Measurements from ENCODE around the gene USP40. TPM values are rescaled to one million over a fixed set of nuclear protein-coding genes. Genes with fewer than 3 reads are reported as not detected.

Gene USP40
- total RNA-seq, 1 donor from 2014 or later: 47.6 TPM

GRCh38 chr2:233468047-233468740 is 98.4 kb downstream of the USP40 start:
- no peak for TF ChIP-seq CTCF (IDR thresholded peaks at IDR 0.05)
- no peak overlapping the region for H3K27ac ChIP-seq
- DNase-seq: peak; percentile 59
- no peak for ATAC-seq
- peaks cover 46% of the 10 kb centered on the region for H3K36me3 ChIP-seq
- intact Hi-C loops (cut with DNase I): no loop called here
- no peaks in the 10 kb centered on the region for H3K9me3 ChIP-seq
- H3K27me3 ChIP-seq: no peaks in the 10 kb centered on the region
- H3K4me3 ChIP-seq: no peak overlapping the region
- peaks cover 7% of the 10 kb centered on the region for H3K4me1 ChIP-seq

- H3K36me3 ChIP-seq: peaks cover 56% of the 10 kb centered on the region
- intact Hi-C loops (cut with DNase I): no loop called here
- no peak overlapping the region for H3K27ac ChIP-seq
- H3K4me3 ChIP-seq: no peak overlapping the region
- no peak for TF ChIP-seq CTCF (IDR thresholded peaks at IDR 0.05)
- H3K9me3 ChIP-seq: no peaks in the 10 kb centered on the region
- ATAC-seq: no peak
- peak; percentile 53 for DNase-seq
- no peaks in the 10 kb centered on the region for H3K27me3 ChIP-seq
- peaks cover 7% of the 10 kb centered on the region for H3K4me1 ChIP-seq
Measured at GRCh38 chr2:233466991-233467603, 99.5 kb downstream of the USP40 start.

GRCh38 chr2:233464531-233465240 is 101.9 kb downstream of the USP40 start:
- TF ChIP-seq CTCF (IDR thresholded peaks at IDR 0.05): no peak
- Histone ChIP-seq H3K4me3 (peak overlapping the region; percentile 21), H3K4me1 (peaks cover 4% of the 10 kb centered on the region), H3K27ac (peak overlapping the region; percentile 81), H3K36me3 (peaks cover 78% of the 10 kb centered on the region), H3K27me3 (no peaks in the 10 kb centered on the region), H3K9me3 (no peaks in the 10 kb centered on the region)
- ATAC-seq (peak; percentile 92), DNase-seq (peak; percentile 87)
- intact Hi-C loops (cut with DNase I): no loop called here

GRCh38 chr2:233464056-233464455 is 102.5 kb downstream of the USP40 start:
- Histone ChIP-seq H3K4me3 (peak overlapping the region; percentile 21), H3K27ac (peak overlapping the region; percentile 81), H3K9me3 (no peaks in the 10 kb centered on the region), H3K36me3 (peaks cover 84% of the 10 kb centered on the region), H3K27me3 (no peaks in the 10 kb centered on the region), H3K4me1 (no peaks in the 10 kb centered on the region)
- ATAC-seq (peak; percentile 12), DNase-seq (no peak)
- intact Hi-C loops (cut with DNase I): no loop called here
- no peak for TF ChIP-seq CTCF (IDR thresholded peaks at IDR 0.05)

GRCh38 chr2:233463586-233463985 is 103.0 kb downstream of the USP40 start:
- peak overlapping the region; percentile 21 for H3K4me3 ChIP-seq
- peaks cover 85% of the 10 kb centered on the region for H3K36me3 ChIP-seq
- DNase-seq (no peak), ATAC-seq (no peak)
- no peaks in the 10 kb centered on the region for H3K27me3 ChIP-seq
- no peaks in the 10 kb centered on the region for H3K9me3 ChIP-seq
- H3K4me1 ChIP-seq: no peaks in the 10 kb centered on the region
- no peak for TF ChIP-seq CTCF (IDR thresholded peaks at IDR 0.05)
- peak overlapping the region; percentile 81 for H3K27ac ChIP-seq
- intact Hi-C loops (cut with DNase I): no loop called here

All from upper lobe of right lung (tissue), 1 donor.